GM18873 (cell line): ENCODE measurements around the gene AP2A2.

ENCODE experiments used
- ATAC-seq: cut with Tn5 transposase; IDR thresholded peaks from one replicate; pipeline ENCODE4 v1.9.1; 2021; ENCODE audit warnings: mild to moderate bottlenecking, moderate library complexity, moderate number of reproducible peaks; ENCODE audit not compliant: unreplicated experiment, low FRiP score

Gene AP2A2

GRCh38 chr11:898143-898511 lies 27.5 kb upstream of the AP2A2 start:
- ATAC-seq: no peak

GRCh38 chr11:898540-899190 lies 27.0 kb upstream of the AP2A2 start:
- ATAC-seq: no peak

- ATAC-seq: no peak
Observed at GRCh38 chr11:899724-900123, 25.9 kb upstream of the AP2A2 start.

- no peak for ATAC-seq
Observed at GRCh38 chr11:900545-900944, 25.1 kb upstream of the AP2A2 start.

GRCh38 chr11:901452-902061 lies 24.1 kb upstream of the AP2A2 start:
- ATAC-seq: no peak

GRCh38 chr11:904380-904779 lies 21.3 kb upstream of the AP2A2 start:
- no peak for ATAC-seq

GRCh38 chr11:905952-906351 lies 19.7 kb upstream of the AP2A2 start:
- no peak for ATAC-seq

GRCh38 chr11:907668-908067 lies 18.0 kb upstream of the AP2A2 start:
- ATAC-seq: no peak

GRCh38 chr11:908273-908672 lies 17.4 kb upstream of the AP2A2 start:
- ATAC-seq: no peak

- ATAC-seq: no peak
Observed at GRCh38 chr11:909406-909805, 16.3 kb upstream of the AP2A2 start.

GRCh38 chr11:910044-910588 lies 15.6 kb upstream of the AP2A2 start:
- ATAC-seq: no peak

GRCh38 chr11:910589-911030 lies 15.1 kb upstream of the AP2A2 start, which contains the start of gene CHID1:
TSS of gene CHID1 (minus strand) at chr11:910810. CDS start at chr11:904816, 5,994 bp downstream.
- peak; percentile 59 for ATAC-seq

- peak; percentile 15 for ATAC-seq
Observed at GRCh38 chr11:911031-911889, 14.4 kb upstream of the AP2A2 start.

GRCh38 chr11:911890-912219 lies 13.8 kb upstream of the AP2A2 start:
- no peak for ATAC-seq

GRCh38 chr11:912266-912665 lies 13.4 kb upstream of the AP2A2 start:
- no peak for ATAC-seq

GRCh38 chr11:913043-913442 lies 12.6 kb upstream of the AP2A2 start:
- no peak for ATAC-seq

- ATAC-seq: no peak
Observed at GRCh38 chr11:914204-914603, 11.5 kb upstream of the AP2A2 start.

- ATAC-seq: no peak
Observed at GRCh38 chr11:914747-915501, 10.7 kb upstream of the AP2A2 start.

- ATAC-seq: no peak
Observed at GRCh38 chr11:917426-917825, 8.2 kb upstream of the AP2A2 start.

GRCh38 chr11:921921-922678 lies 3.6 kb upstream of the AP2A2 start:
- ATAC-seq: no peak
